GM21576 (cell line): ENCODE measurements around the gene PRCC.

Experiments
- ATAC-seq: cut with Tn5 transposase; IDR thresholded peaks from one replicate; pipeline ENCODE4 v1.9.1; 2021; ENCODE audit warnings: mild to moderate bottlenecking, moderate library complexity; ENCODE audit not compliant: unreplicated experiment

PRCC gene

GRCh38 chr1:156840898-156841279 lies 73.6 kb downstream of the PRCC start:
- ATAC-seq = no peak

DNA sequence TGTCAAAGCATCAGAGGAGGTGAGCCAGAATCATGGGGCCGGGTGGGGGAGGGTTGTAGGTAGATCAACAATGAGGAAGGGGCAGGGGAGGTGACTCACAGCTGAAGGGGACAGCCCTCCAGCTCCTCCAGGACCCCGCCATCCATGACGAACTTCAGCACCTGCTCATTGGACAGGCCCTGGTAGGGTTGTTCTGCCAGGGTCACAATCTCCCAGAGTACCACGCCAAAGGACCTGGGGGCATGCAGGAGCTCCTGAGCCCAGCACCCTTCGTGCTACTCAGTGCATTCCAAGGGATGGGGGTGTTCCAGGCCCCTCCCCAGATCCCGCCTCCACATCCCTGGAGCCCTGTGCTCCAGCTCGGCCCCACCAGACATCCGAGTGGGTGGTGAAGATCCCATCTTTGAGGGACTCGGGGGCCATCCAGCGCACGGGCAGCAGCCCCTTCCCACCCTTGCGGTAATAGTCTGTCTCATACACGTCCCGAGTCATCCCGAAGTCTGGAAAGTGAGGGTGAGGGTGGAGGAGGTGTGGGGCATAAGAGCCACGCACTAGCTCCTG lies 74.0 kb downstream of the PRCC start:
- ATAC-seq = no peak

DNA sequence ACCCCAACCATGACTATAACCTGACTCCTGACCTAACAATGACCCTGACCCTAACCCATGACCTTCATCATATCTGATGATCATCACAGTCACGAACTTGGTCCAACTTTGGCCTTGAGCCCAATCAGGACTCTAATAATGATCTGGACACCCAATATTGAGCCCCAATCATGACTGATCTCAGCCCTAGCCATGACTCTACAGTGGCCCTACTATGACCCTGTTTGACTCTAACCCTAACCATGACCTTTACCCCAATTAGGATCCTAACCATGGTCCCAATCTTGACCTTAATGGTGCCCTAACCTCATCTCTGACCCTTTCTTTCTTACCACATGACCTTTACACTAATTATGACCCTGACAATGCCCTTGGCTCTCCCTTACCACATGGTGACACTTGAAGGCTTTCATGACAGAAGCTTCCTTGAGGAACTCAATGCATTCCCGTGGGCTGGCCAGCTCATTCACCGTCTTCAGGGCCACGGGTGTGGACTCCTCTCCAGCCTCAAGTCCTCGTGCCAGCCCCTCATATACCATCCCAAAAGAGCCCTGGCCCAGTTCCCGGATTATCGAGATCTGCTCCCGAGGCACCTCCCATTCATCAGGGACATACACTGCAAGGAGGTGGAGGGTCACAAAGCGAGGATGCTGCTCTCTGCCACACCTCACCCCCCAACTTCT lies 75.4 kb downstream of the PRCC start:
- ATAC-seq = no peak

- ATAC-seq = no peak
Observed at GRCh38 chr1:156844102-156844501, 76.8 kb downstream of the PRCC start.

GRCh38 chr1:156844638-156845037 lies 77.3 kb downstream of the PRCC start:
- no peak for ATAC-seq

DNA sequence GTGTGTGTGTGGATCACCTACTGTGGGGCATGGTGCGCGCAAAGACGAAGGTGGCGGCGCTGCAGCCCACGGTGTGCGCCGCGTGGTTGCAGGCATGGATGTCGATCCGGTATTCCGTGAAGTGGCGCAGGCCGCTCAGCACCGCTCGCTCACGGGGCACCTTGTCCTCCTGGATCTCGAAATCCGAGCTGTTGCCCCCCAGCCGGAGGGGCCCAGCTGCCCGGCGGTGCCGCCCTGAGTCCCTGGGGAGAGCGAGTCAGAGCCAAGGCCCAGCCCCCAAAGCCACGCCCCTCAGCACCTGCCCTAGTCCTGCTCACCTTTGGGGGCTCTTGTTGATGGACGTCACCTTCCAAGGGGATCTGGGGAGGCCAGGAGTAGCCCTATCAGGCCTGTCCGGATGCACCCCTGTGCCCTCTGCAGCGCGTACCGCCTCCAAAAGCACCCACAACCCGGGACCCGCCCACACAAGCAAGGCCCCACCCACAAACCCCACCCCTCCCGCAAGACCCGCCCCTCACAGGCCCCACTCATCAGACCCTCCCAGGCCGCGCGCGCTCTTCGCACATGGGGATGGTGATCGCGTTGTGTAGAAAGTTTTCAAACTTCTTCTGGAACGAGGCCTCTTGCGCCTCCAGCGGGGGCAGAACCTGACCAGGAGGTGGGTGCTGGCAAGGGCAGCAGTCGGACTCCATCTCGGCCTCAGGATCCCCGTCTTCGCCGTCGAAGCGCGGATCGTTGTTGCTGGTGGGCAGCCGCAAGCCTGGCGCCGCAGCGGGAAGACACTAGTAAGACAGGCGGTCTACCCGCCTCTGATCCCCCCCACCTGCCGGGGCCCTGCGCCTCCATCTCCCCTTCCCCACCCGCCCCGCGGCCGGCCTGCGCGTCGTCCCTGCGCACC lies 78.0 kb downstream of the PRCC start:
- no peak for ATAC-seq

GRCh38 chr1:156845953-156846545 lies 78.7 kb downstream of the PRCC start:
- no peak for ATAC-seq

DNA sequence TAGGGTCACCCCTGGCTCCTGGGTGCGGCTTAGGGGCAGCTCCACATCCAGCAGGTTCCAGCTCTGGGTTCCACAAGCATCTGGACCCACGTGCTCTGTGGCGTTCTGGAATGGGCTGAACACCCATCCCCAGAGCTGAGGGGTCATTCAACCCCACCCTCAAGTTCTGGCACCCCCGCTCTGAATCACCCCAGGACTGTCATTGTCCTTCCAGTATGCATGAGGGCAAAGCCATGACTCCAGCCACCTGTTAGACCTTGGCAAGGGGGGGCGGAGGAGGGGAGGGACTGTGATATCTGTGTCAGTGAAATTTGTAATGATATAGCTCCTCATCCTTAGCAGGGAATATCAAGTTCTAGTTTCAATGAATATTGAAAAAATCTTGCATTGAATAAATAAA lies 79.3 kb downstream of the PRCC start:
- ATAC-seq = no peak

DNA sequence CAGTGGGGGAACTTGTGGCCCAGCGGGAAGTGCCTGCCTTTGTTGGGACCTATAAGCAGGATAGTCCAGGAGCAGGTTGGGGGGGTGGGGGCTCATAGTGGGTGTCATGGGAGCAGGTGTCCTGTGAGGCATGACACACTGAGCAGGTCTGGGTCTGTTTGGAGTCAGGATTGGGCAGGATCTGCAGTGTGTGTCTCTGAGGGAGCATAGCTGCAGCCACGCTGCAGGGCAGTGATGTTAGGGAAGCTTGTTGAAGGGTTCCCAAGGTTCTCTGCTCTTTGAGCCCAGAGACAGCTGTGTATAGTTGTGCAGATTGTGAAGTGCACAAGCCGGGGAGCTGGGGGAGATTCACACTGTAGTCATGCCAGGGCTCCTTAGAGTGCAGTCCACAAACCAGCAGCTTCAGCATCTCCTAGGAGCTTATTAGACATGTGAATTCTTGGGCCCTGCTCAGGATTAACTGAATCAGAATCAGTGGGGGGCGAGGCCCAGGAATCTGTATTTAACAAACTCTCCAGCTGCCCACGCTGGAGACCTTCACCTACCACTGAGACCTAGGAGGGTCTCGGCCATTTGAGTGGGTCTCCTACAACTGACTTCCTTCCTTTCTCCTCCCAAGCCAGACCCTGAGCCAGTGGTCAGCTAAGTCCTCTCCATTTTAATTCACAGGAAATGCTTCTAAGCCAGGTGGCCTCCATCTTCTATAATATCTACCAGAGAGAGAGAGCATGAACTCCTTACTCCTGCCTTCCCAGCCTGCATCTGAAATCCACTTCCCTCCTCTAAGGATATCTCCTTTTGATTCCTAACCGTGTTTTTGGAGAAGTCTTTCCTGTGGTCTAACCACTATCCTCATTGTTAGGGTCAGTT lies 80.5 kb downstream of the PRCC start:
- ATAC-seq = no peak

GRCh38 chr1:156848461-156849150 lies 81.3 kb downstream of the PRCC start:
- no peak for ATAC-seq

DNA sequence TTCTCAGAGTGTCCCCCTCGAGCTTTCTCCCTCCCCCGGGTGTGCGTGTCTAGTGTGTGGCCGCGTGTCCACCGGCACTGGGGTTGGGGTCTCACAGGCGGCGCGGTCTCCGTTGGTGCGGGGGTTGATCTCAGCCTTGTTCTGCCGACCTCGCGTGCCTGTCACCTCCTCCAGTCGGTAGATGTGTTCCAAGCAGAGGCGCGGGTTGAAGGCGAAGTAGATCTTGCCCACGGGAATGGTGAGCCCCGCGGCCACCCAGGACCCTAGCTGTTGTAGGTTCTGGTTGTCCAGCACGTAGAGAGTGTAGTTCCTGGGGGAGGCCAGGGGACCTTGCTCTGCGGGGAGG lies 81.8 kb downstream of the PRCC start:
- ATAC-seq = no peak
